Measurements from ENCODE around the gene JMJD7. TPM values are rescaled to one million over a fixed set of nuclear protein-coding genes. Genes with fewer than 3 reads are reported as not detected.

The JMJD7 gene
- total and polyA plus RNA-seq, 2 donors, result 4.2 to 15.7 TPM

DNA sequence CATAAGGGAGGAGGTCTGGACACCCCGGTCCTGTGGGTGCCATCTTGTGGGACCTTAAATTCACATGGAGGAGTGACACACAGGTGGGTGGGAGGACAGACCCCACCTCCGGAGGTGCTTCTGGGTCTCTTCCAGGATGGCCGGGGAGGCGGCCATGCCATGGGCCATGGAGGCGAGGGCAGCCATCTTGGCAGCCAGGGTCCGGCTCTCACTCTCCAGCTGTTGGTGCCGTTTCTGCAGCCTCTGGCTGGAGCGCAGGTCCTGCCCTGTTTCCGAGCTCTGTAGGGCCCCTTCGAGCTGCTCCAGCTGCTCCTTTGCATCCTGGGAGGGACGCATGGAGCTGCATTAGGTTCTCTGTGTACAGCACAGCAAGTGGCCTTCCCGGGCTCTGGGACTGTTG is 46.8 kb downstream of the JMJD7 start:
- H3K4me3 ChIP-seq (ENCODE audit: low read depth, low read length), result no peak overlapping the region
- no peaks in the 10 kb centered on the region for H3K36me3 ChIP-seq (ENCODE audit: insufficient read depth)
- WGBS, result 78% methylated on average over 12 of the region's 12 CpGs
- H3K27ac ChIP-seq (ENCODE audit: low read depth), result no peak overlapping the region
- no peak for DNase-seq (ENCODE audit: extremely low spot score)
- no peaks in the 10 kb centered on the region for H3K4me1 ChIP-seq (ENCODE audit: insufficient read depth)

DNA sequence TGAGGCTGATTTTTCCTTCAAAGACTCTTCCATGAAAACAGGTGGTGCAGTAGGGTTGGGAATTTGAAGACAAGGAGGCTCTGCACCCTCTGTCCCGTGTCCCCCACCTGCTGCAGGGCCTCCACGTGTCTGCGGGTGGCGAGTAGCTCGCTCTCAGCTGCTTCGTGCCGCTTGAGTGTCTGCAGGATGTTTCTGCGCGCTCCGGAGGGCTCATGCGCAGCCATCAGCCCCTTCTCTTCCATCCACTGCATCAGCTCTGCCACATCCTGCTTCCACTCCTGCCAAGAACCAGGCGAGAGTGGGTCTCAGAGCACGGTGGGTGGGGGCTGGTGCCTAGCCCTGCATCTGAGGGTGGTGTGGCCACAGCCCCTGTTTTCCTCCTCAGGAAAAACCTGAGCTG is 48.1 kb downstream of the JMJD7 start:
- no peak overlapping the region for H3K4me3 ChIP-seq (ENCODE audit: low read depth, low read length)
- 86% methylated on average over 13 of the region's 13 CpGs for WGBS
- H3K36me3 ChIP-seq (ENCODE audit: insufficient read depth), result no peaks in the 10 kb centered on the region
- DNase-seq (ENCODE audit: extremely low spot score), result no peak
- no peak overlapping the region for H3K27ac ChIP-seq (ENCODE audit: low read depth)
- H3K4me1 ChIP-seq (ENCODE audit: insufficient read depth), result no peaks in the 10 kb centered on the region

GRCh38 chr15:41876689-41877088 is 48.8 kb downstream of the JMJD7 start:
- no peak overlapping the region for H3K27ac ChIP-seq (ENCODE audit: low read depth)
- no peak for DNase-seq (ENCODE audit: extremely low spot score)
- no peaks in the 10 kb centered on the region for H3K4me1 ChIP-seq (ENCODE audit: insufficient read depth)
- H3K36me3 ChIP-seq (ENCODE audit: insufficient read depth), result no peaks in the 10 kb centered on the region
- WGBS, result 72% methylated on average over 12 of the region's 12 CpGs
- H3K4me3 ChIP-seq (ENCODE audit: low read depth, low read length), result no peak overlapping the region

DNA sequence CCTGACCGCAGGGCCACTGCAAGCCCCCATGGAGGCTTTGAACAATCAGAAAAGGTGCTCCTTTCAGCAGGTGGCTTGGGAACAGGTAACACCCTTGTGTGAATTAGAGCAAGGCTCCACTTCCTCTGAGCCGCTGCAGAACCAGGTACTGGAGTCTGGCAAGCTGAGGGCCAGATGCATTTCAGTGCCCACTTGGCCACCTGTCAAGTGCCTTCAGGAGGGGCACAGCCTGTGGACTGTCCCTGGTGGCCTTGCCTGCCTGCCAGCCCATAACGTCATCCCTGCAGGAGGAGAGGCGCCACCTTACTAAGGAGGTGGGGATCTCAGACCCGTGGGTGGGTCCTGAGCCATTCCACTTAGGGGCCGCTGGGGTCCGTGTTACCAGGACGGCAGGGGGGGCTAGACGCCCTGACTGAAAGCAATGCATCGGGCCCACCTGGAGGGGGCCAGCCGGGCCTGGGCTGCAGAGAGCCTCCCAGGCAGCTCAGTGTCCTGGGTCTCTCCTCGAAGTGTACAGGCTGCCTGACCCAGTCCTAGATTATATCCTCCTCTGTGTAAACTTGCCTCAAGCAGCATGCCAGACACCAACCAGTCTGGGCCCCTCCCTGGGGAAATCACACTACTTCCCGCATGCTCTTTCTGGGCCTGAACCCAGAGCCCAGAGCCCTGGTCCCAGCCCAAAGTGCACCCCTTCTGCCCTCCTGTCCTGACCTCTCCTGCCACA is 49.9 kb downstream of the JMJD7 start:
- no peak for DNase-seq (ENCODE audit: extremely low spot score)
- H3K4me1 ChIP-seq (ENCODE audit: insufficient read depth), result no peaks in the 10 kb centered on the region
- WGBS, result 76% methylated on average over 13 of the region's 13 CpGs
- H3K36me3 ChIP-seq (ENCODE audit: insufficient read depth), result no peaks in the 10 kb centered on the region
- no peak overlapping the region for H3K27ac ChIP-seq (ENCODE audit: low read depth)
- H3K4me3 ChIP-seq (ENCODE audit: low read depth, low read length), result no peak overlapping the region

DNA sequence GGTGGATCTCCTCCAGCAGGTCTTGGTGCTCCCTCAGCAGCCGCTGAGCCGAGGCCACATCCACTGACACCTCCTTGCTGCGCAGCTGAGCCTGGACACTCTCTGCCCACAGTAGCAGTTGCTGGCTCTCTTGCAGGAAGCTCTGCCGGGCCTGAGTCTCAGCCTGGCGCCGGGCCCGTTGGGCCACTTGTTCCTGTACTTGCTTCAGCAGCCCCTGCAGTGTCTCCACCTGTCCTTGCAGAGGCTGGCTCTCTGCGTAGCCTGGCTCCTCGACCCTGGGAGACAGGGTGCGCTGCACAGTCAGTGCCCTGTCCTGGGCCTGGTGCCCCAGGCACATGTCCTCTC is 50.4 kb downstream of the JMJD7 start:
- Histone ChIP-seq H3K36me3 (ENCODE audit: insufficient read depth) (no peaks in the 10 kb centered on the region), H3K4me1 (ENCODE audit: insufficient read depth) (no peaks in the 10 kb centered on the region), H3K27ac (ENCODE audit: low read depth) (no peak overlapping the region), H3K4me3 (ENCODE audit: low read depth, low read length) (no peak overlapping the region)
- WGBS, result 80% methylated on average over 10 of the region's 10 CpGs
- DNase-seq (ENCODE audit: extremely low spot score), result no peak

DNA sequence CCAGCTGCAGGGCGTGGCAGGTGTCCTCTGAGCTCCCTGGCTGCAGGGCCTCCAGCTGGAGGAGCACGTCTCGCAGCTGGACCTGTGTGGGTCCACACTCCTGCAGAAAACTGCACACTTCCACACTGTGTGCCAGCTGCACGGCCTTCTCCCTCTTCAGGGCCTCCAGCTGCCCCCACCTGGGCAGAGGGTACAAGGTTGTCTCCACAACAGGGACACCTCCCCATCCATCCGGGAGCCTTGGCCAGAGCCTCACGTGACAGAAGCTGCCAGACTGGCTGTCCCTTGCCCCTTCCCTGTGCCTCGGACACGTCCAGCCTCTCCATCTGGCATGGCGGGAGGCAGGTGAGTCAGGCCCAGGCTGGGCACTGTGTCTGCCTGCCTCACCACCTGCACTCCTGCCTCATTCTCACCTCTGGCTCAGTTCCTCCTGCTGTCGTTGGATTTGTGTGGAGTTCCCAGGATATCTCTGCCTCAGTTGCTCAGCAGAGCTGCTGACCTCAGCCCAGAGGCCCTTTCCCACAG is 51.5 kb downstream of the JMJD7 start:
- DNase-seq (ENCODE audit: extremely low spot score), result no peak
- Histone ChIP-seq H3K4me3 (ENCODE audit: low read depth, low read length) (no peak overlapping the region), H3K4me1 (ENCODE audit: insufficient read depth) (no peaks in the 10 kb centered on the region), H3K27ac (ENCODE audit: low read depth) (no peak overlapping the region), H3K36me3 (ENCODE audit: insufficient read depth) (no peaks in the 10 kb centered on the region)
- WGBS, result 93% methylated on average over 10 of the region's 10 CpGs

DNA sequence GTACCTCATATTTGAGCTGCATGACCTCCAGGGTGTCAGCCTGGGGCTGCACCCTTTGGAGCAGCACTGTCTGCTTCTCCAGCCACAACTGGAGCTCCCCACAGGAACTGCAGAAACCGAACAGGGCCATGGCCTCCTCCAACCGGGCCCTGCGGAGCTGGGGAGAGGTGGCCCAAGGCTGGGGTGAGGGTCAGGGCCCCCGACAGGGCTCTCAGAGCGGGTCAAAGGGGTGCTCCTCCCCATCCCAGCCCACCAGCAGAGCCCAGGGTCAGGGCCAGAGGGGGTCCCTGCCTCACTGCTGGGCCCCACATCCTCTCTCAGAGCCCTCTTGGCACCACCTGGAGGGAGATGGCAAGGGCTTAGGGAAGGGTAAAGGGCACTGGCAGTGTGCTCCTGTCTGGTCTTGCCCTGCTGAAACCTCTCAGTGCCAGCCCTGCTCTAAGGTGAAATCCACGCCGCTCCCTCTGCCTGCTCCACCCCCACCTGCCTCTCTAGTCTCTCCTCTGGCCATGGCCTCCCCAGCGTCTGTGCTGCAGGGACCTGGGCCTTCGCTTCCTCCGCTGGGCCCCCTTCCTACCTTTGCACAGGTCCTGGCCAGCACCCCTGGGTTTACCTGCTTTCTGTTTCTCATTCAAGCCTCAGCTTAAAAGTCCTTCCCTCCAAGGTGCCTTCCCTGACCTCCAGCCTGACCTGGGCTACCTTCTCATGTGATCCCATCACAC is 52.4 kb downstream of the JMJD7 start:
- Histone ChIP-seq H3K27ac (ENCODE audit: low read depth) (no peak overlapping the region), H3K4me3 (ENCODE audit: low read depth, low read length) (no peak overlapping the region), H3K4me1 (ENCODE audit: insufficient read depth) (no peaks in the 10 kb centered on the region), H3K36me3 (ENCODE audit: insufficient read depth) (no peaks in the 10 kb centered on the region)
- 89% methylated on average over 10 of the region's 10 CpGs for WGBS
- no peak for DNase-seq (ENCODE audit: extremely low spot score)

DNA sequence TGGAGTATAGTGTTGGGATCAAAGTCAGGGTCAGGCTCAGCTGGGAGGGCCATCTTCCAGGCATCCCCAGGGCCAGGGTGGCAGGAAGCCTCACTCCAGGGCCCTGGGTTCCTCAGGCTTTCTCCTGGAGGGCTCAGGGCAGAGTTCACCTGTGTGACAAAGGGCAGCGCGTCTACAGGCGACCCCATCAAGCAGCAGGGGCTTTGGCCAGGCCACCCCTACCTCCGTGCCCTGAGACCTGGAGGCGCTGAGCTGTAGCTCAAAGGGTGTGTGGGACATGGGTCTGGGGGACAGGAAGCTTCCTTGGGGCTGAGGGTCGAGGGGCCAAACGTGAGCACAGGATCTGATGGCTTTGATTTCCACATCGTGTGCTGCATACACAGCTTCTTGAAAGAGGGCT is 53.2 kb downstream of the JMJD7 start:
- Histone ChIP-seq H3K4me1 (ENCODE audit: insufficient read depth) (no peaks in the 10 kb centered on the region), H3K36me3 (ENCODE audit: insufficient read depth) (no peaks in the 10 kb centered on the region), H3K4me3 (ENCODE audit: low read depth, low read length) (no peak overlapping the region), H3K27ac (ENCODE audit: low read depth) (no peak overlapping the region)
- WGBS, result 92% methylated on average over 8 of the region's 8 CpGs
- DNase-seq (ENCODE audit: extremely low spot score), result no peak

- Histone ChIP-seq H3K36me3 (ENCODE audit: insufficient read depth) (no peaks in the 10 kb centered on the region), H3K4me1 (ENCODE audit: insufficient read depth) (no peaks in the 10 kb centered on the region), H3K27ac (ENCODE audit: low read depth) (no peak overlapping the region), H3K4me3 (ENCODE audit: low read depth, low read length) (peak overlapping the region; percentile 6)
- 54% methylated on average over 10 of the region's 10 CpGs for WGBS
- no peak for DNase-seq (ENCODE audit: extremely low spot score)
These were observed 53.6 kb downstream of the JMJD7 start for GRCh38 chr15:41881550-41881919.

DNA sequence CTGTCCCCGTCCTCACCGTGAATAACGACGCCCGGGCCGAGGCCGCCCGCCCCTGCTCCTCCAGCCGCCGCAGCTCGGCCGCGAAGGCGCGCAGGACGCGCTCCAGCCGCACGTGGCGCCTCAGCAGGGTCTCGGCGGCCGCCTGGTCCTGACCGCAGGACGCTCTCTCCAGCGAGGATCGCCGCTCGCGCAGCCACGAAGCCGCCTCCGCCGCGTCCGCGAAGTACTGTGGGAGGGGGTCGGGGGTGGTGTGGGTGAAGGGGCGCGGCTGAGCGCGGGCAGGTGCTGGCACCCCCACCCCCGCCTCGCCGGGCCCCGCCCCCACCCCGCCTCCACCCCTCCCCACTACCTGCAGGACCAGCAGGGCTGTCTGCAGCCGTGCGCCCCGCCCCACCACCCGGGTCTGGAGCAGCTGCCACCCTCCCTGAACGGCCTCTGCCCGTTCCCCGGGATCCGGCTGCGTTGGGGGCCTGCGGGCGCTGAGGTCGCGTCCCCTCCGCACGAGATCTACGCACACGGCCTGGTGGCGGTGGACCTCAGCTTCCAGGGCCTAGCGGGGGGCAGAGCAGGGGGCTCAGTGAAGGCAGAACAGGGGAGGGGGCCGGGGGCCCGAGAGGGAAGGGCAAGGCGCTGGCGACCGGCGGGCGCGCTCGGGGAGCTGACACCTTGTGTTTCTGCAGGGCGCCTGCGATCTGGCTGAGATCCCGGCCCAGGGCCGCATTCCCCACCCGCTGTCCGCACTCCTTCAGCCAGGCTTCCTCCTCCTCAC is 54.2 kb downstream of the JMJD7 start:
- Histone ChIP-seq H3K27ac (ENCODE audit: low read depth) (no peak overlapping the region), H3K4me1 (ENCODE audit: insufficient read depth) (no peaks in the 10 kb centered on the region), H3K36me3 (ENCODE audit: insufficient read depth) (no peaks in the 10 kb centered on the region), H3K4me3 (ENCODE audit: low read depth, low read length) (peak overlapping the region; percentile 22)
- no peak for DNase-seq (ENCODE audit: extremely low spot score)
- WGBS, result 12% methylated on average over 81 of the region's 81 CpGs

- Histone ChIP-seq H3K4me3 (ENCODE audit: low read depth, low read length) (no peak overlapping the region), H3K4me1 (ENCODE audit: insufficient read depth) (no peaks in the 10 kb centered on the region), H3K27ac (ENCODE audit: low read depth) (no peak overlapping the region), H3K36me3 (ENCODE audit: insufficient read depth) (no peaks in the 10 kb centered on the region)
- DNase-seq (ENCODE audit: extremely low spot score), result no peak
- 67% methylated on average over 14 of the region's 14 CpGs for WGBS
These were observed 55.0 kb downstream of the JMJD7 start for GRCh38 chr15:41882689-41883483.

DNA sequence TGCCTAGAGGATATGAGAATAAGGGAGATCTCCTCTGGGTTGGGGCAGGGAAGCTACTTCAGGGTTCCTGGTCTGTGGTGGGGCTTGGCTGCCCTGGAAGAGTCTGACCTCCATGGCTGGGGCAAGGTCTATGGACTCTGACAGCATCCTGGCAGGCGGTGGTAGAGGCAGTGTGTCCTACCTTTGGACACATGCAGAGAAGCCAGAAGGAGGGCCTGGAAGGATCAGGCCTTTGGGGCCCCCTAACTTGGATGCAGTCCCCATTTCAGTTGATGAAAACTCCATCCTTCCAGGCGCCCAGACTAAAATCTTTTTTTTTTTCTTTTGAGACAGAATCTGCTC is 55.6 kb downstream of the JMJD7 start:
- WGBS, result 98% methylated on average over 2 of the region's 2 CpGs
- no peaks in the 10 kb centered on the region for H3K36me3 ChIP-seq (ENCODE audit: insufficient read depth)
- no peak overlapping the region for H3K27ac ChIP-seq (ENCODE audit: low read depth)
- no peak overlapping the region for H3K4me3 ChIP-seq (ENCODE audit: low read depth, low read length)
- DNase-seq (ENCODE audit: extremely low spot score), result no peak
- H3K4me1 ChIP-seq (ENCODE audit: insufficient read depth), result no peaks in the 10 kb centered on the region

DNA sequence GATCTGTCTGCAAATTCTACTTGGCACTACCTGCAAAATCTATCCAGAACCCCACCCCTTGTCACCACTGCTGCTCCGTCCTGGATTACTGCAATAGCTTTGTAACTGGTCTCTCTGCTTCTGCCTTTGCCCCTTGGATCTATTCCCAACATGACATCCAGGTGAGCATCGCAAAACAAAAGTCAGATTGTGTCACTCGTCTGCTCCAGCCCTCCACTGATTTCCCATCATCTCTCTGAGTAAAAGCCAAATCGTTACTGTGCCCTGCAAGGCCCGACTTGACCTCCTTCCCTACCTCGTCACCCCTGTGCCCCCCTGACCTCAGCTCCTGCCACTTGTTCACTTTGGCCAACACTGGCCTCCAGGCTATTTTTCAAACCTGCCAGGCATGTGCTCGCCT is 56.6 kb downstream of the JMJD7 start:
- H3K27ac ChIP-seq (ENCODE audit: low read depth), result no peak overlapping the region
- 95% methylated on average over 7 of the region's 7 CpGs for WGBS
- H3K4me1 ChIP-seq (ENCODE audit: insufficient read depth), result no peaks in the 10 kb centered on the region
- H3K36me3 ChIP-seq (ENCODE audit: insufficient read depth), result no peaks in the 10 kb centered on the region
- DNase-seq (ENCODE audit: extremely low spot score), result no peak
- H3K4me3 ChIP-seq (ENCODE audit: low read depth, low read length), result no peak overlapping the region
